ENCODE measurements around the gene IYD. TPM values are rescaled to one million over a fixed set of nuclear protein-coding genes. Genes with fewer than 3 reads are reported as not detected.

IYD gene
- total and polyA plus RNA-seq, 2 experiments from 2014 or later = not detected

GRCh38 chr6:150425508-150425907 is 56.7 kb downstream of the IYD start:
- Histone ChIP-seq H3K9me3 (ENCODE audit: low read depth) (no peaks in the 10 kb centered on the region), H3K79me2 (ENCODE audit: insufficient read depth) (no peaks in the 10 kb centered on the region), H3K27me3 (replicated peaks; ENCODE audit: insufficient read depth) (no peaks in the 10 kb centered on the region), H3K9me2 (ENCODE audit: insufficient read depth) (no peaks in the 10 kb centered on the region), H3K27ac (no peak overlapping the region), H2AFZ (no peak overlapping the region), H4K20me1 (ENCODE audit: insufficient read depth) (no peaks in the 10 kb centered on the region), H3F3A (ENCODE audit: insufficient read depth) (no peaks in the 10 kb centered on the region), H3K4me1 (ENCODE audit: insufficient read depth) (no peaks in the 10 kb centered on the region), H3K4me3 (no peak overlapping the region), H3K36me3 (ENCODE audit: low read depth) (no peaks in the 10 kb centered on the region), H3K9ac (no peak overlapping the region), H3K4me2 (ENCODE audit: unreplicated experiment) (no peak overlapping the region)
- TF ChIP-seq EZH2 (IDR thresholded peaks at IDR 0.05; ENCODE audit: insufficient read depth, poor library complexity, severe bottlenecking) = no peak
- no peak for TF ChIP-seq EZH2phosphoT487 (IDR thresholded peaks at IDR 0.05; ENCODE audit: insufficient read depth, low read depth)
- 63 to 67% methylated on average over 8 of the region's 8 CpGs for WGBS, 2 experiments (ENCODE audit: low coverage in 1 of 2, low lambda C conversion rate in 2 of 2, missing lambda C conversion rate in 2 of 2)
- no peak for DNase-seq
- in situ Hi-C loops (cut with MboI) = no loop called here

- Histone ChIP-seq H2AFZ (no peak overlapping the region), H3K9me2 (ENCODE audit: insufficient read depth) (no peaks in the 10 kb centered on the region), H3K4me1 (ENCODE audit: insufficient read depth) (no peaks in the 10 kb centered on the region), H3K36me3 (ENCODE audit: low read depth) (no peaks in the 10 kb centered on the region), H3K27ac (no peak overlapping the region), H3K9ac (no peak overlapping the region), H3K79me2 (ENCODE audit: insufficient read depth) (no peaks in the 10 kb centered on the region), H3K9me3 (ENCODE audit: low read depth) (no peaks in the 10 kb centered on the region), H3K4me2 (ENCODE audit: unreplicated experiment) (no peak overlapping the region), H4K20me1 (ENCODE audit: insufficient read depth) (no peaks in the 10 kb centered on the region), H3K4me3 (no peak overlapping the region), H3K27me3 (replicated peaks; ENCODE audit: insufficient read depth) (no peaks in the 10 kb centered on the region), H3F3A (ENCODE audit: insufficient read depth) (no peaks in the 10 kb centered on the region)
- DNase-seq = no peak
- WGBS, 2 experiments (ENCODE audit: low coverage in 1 of 2, low lambda C conversion rate in 2 of 2, missing lambda C conversion rate in 2 of 2) = 57 to 74% methylated on average over 8 of the region's 8 CpGs
- in situ Hi-C loops (cut with MboI) = no loop called here
- TF ChIP-seq EZH2phosphoT487 (IDR thresholded peaks at IDR 0.05; ENCODE audit: insufficient read depth, low read depth) = no peak
- no peak for TF ChIP-seq EZH2 (IDR thresholded peaks at IDR 0.05; ENCODE audit: insufficient read depth, poor library complexity, severe bottlenecking)
Observed at GRCh38 chr6:150426198-150426597, 57.4 kb downstream of the IYD start.

GRCh38 chr6:150427037-150427602 is 58.3 kb downstream of the IYD start:
- Histone ChIP-seq H4K20me1 (ENCODE audit: insufficient read depth) (no peaks in the 10 kb centered on the region), H2AFZ (no peak overlapping the region), H3K79me2 (ENCODE audit: insufficient read depth) (no peaks in the 10 kb centered on the region), H3K27ac (no peak overlapping the region), H3F3A (ENCODE audit: insufficient read depth) (no peaks in the 10 kb centered on the region), H3K9me2 (ENCODE audit: insufficient read depth) (no peaks in the 10 kb centered on the region), H3K27me3 (replicated peaks; ENCODE audit: insufficient read depth) (no peaks in the 10 kb centered on the region), H3K4me2 (ENCODE audit: unreplicated experiment) (no peak overlapping the region), H3K36me3 (ENCODE audit: low read depth) (no peaks in the 10 kb centered on the region), H3K9me3 (ENCODE audit: low read depth) (no peaks in the 10 kb centered on the region), H3K4me1 (ENCODE audit: insufficient read depth) (no peaks in the 10 kb centered on the region), H3K4me3 (no peak overlapping the region), H3K9ac (no peak overlapping the region)
- no peak for DNase-seq
- TF ChIP-seq EZH2phosphoT487 (IDR thresholded peaks at IDR 0.05; ENCODE audit: insufficient read depth, low read depth) (no peak), EZH2 (IDR thresholded peaks at IDR 0.05; ENCODE audit: insufficient read depth, poor library complexity, severe bottlenecking) (no peak)
- in situ Hi-C loops (cut with MboI) = no loop called here
- 73 to 83% methylated on average over 6 of the region's 6 CpGs for WGBS, 2 experiments (ENCODE audit: low coverage in 1 of 2, low lambda C conversion rate in 2 of 2, missing lambda C conversion rate in 2 of 2)

- in situ Hi-C loops (cut with MboI) = no loop called here
- DNase-seq = no peak
- no peaks in the 10 kb centered on the region for H3K4me1 ChIP-seq (ENCODE audit: insufficient read depth)
- H3K36me3 ChIP-seq (ENCODE audit: low read depth) = no peaks in the 10 kb centered on the region
- H3K4me2 ChIP-seq (ENCODE audit: unreplicated experiment) = no peak overlapping the region
- H3K27ac ChIP-seq = no peak overlapping the region
- 80 to 86% methylated on average over 2 of the region's 2 CpGs for WGBS, 2 experiments (ENCODE audit: low coverage in 1 of 2, low lambda C conversion rate in 2 of 2, missing lambda C conversion rate in 2 of 2)
- H4K20me1 ChIP-seq (ENCODE audit: insufficient read depth) = no peaks in the 10 kb centered on the region
- H3K27me3 ChIP-seq (replicated peaks; ENCODE audit: insufficient read depth) = no peaks in the 10 kb centered on the region
- H3F3A ChIP-seq (ENCODE audit: insufficient read depth) = no peaks in the 10 kb centered on the region
- H3K4me3 ChIP-seq = no peak overlapping the region
- no peak for TF ChIP-seq EZH2phosphoT487 (IDR thresholded peaks at IDR 0.05; ENCODE audit: insufficient read depth, low read depth)
- TF ChIP-seq EZH2 (IDR thresholded peaks at IDR 0.05; ENCODE audit: insufficient read depth, poor library complexity, severe bottlenecking) = no peak
- H2AFZ ChIP-seq = no peak overlapping the region
- no peaks in the 10 kb centered on the region for H3K79me2 ChIP-seq (ENCODE audit: insufficient read depth)
- no peak overlapping the region for H3K9ac ChIP-seq
- no peaks in the 10 kb centered on the region for H3K9me2 ChIP-seq (ENCODE audit: insufficient read depth)
- no peaks in the 10 kb centered on the region for H3K9me3 ChIP-seq (ENCODE audit: low read depth)
Observed at GRCh38 chr6:150427843-150428242, 59.0 kb downstream of the IYD start.

GRCh38 chr6:150430815-150431214 is 62.0 kb downstream of the IYD start:
- Histone ChIP-seq H3K36me3 (ENCODE audit: low read depth) (no peaks in the 10 kb centered on the region), H3F3A (ENCODE audit: insufficient read depth) (no peaks in the 10 kb centered on the region), H3K4me2 (ENCODE audit: unreplicated experiment) (no peak overlapping the region), H3K9ac (no peak overlapping the region), H3K27me3 (replicated peaks; ENCODE audit: insufficient read depth) (no peaks in the 10 kb centered on the region), H2AFZ (no peak overlapping the region), H3K9me3 (ENCODE audit: low read depth) (no peaks in the 10 kb centered on the region), H3K4me1 (ENCODE audit: insufficient read depth) (no peaks in the 10 kb centered on the region), H3K27ac (no peak overlapping the region), H4K20me1 (ENCODE audit: insufficient read depth) (no peaks in the 10 kb centered on the region), H3K4me3 (no peak overlapping the region), H3K9me2 (ENCODE audit: insufficient read depth) (no peaks in the 10 kb centered on the region), H3K79me2 (ENCODE audit: insufficient read depth) (no peaks in the 10 kb centered on the region)
- no peak for TF ChIP-seq EZH2phosphoT487 (IDR thresholded peaks at IDR 0.05; ENCODE audit: insufficient read depth, low read depth)
- no peak for TF ChIP-seq EZH2 (IDR thresholded peaks at IDR 0.05; ENCODE audit: insufficient read depth, poor library complexity, severe bottlenecking)
- in situ Hi-C loops (cut with MboI) = no loop called here
- no peak for DNase-seq
- WGBS, 2 experiments (ENCODE audit: low coverage in 1 of 2, low lambda C conversion rate in 2 of 2, missing lambda C conversion rate in 2 of 2) = 81 to 82% methylated on average over 8 of the region's 8 CpGs
